ENCODE results near the gene CITED4.
"Not testable (repeated sequence)": the region's sequence is repeated elsewhere in the genome, so short reads cannot be mapped to it uniquely, and the experiment has no call there.

CITED4 gene

GRCh38 chr1:40862008-40862863 lies at the start of gene CITED4:
Gene CITED4, minus strand, starts transcription at chr1:40862363. Its CDS starts 236 bp downstream, at chr1:40862127.
- DNase-seq, result peak; percentile 94

DNA sequence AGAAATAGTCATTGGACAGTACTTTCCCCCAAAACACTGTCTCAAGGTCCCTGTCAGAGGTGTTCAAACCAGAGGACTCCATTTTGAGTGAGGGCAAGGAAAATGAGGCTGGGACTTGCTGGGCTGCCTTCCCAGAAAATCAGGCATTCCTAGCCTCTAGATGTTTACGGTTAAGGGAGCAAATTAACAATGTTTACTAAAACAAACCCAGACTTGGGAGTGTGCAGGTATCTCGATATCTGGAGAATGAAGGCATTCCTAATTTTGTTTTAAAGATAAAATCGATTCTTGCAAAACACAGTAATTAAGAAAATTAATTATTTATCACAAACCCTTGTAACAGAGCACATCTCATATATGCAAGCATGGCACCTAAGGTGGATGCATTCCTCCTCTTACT lies 48.9 kb upstream of the CITED4 start:
- DNase-seq, result no peak

GRCh38 chr1:40909281-40909680 lies 47.1 kb upstream of the CITED4 start:
- DNase-seq, result no peak

- DNase-seq, result no peak
These were observed 46.2 kb upstream of the CITED4 start for GRCh38 chr1:40908350-40908749.

GRCh38 chr1:40907899-40908298 lies 45.7 kb upstream of the CITED4 start:
- DNase-seq, result no peak

DNA sequence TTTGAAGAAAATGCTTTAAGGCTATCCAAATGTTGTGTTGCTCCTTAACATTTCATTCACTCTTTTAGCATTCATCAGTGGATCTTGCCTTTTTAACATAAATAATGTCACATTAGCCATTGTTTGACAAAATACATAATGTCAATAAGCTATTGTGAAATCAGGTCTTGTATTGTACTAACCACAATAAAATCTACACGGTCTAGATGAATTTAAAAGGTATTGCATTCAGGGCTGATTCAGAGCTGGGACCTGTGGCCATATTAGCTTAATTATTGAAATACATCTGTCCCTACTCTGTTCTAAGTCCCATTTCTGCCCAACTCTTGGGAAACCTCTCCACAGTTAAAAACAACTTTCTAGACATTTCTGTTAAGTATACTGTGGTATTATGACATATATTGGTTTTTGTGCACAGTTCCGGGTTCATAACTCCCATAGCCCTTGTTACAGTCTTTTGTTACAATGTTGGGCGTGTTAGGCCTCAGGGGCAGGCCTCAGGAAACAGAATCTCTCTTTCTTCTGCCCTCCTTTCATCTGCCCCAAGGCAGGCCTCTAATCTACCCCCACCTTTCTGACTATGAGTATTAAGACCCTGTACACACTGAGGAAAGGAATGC lies 44.7 kb upstream of the CITED4 start:
- DNase-seq, result no peak

- no peak for DNase-seq
These were observed 42.9 kb upstream of the CITED4 start for GRCh38 chr1:40905061-40905460.

- DNase-seq, result no peak
These were observed 40.9 kb upstream of the CITED4 start for GRCh38 chr1:40903106-40903505.

GRCh38 chr1:40901886-40902852 lies 40.0 kb upstream of the CITED4 start:
- DNase-seq, result no peak

- DNase-seq, result no peak
These were observed 37.2 kb upstream of the CITED4 start for GRCh38 chr1:40899230-40899870.

DNA sequence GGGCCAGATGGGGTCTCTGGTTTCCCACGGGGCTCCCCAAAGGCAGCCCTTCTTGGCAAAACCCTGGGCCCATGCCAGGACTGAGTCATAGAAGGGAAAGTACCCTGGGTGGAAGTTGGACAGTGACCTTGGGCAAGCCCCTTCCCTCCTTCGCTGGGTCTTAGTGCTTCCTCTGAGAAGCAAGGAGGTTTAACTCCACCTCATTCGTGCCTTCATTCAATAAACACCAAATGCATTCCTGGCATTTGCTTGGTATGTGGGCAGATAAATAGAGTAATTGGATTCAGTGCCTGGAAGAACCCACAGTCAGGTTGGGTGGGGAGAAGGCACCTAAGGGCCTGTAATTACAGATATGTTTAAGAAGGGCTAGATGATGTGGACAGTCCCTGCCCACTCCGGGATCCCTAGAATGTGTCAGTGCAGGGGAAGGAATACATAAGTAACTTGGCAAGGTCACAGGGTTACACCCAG lies 36.3 kb upstream of the CITED4 start:
- DNase-seq, result no peak

DNA sequence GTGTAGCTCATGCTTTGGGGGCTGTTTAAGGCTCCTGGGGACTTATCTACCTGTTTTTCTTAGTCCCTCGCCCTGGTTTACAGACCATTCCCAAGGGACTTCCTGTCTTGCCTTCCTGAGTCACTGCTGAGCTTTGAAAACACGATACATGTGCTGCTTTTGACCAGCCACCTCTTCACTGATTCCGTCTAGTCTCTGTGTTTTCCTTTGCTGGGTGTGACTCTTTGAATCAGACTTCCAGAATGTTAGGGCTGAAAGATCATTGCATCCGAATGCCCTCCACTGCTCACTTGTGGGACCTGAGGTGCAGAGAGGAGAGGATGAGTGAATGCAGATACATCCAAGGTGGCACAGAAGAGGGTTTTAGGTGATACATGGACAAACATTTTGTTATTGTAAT lies 35.4 kb upstream of the CITED4 start:
- DNase-seq, result no peak

DNA sequence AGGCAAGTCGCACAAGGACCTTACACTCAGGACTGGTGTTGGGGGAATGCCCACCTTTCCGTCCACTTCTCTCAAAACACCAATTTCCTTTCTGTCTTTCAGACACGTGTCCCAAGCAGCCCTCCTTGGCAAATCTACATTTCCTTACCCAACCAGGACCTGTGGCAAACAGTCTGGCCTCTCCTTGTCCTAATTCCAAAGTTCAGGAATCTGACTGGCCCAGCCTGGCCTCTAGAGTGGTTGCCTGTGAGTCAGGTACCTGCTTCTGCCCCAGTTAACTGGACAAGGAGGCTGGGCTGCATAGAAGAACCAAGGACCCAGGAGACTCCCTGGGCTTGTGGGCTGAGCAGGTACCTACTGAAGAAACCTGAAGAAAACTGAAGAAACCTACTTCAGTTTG lies 34.3 kb upstream of the CITED4 start:
- DNase-seq, result no peak

DNA sequence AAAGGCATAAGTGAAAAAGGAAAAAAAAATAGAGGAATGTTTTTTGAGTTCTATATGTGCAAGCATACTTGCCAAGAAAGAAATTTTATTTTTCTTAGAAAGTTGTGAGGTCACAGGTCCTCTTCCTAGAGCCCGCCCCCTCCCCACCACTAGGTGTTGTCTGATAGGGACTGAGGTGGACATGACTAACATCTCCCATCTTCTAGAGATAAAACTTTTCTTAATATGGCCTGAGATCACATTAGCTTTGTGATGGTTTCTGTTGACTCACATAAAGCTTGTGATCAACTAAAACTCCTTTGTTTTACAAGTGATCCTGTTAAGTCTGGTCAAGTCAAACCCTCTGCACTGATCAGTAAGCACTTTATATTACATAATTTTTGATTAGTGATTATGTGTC lies 33.4 kb upstream of the CITED4 start:
- no peak for DNase-seq

GRCh38 chr1:40894858-40895257 lies 32.7 kb upstream of the CITED4 start:
- not testable (repeated sequence) for DNase-seq

DNA sequence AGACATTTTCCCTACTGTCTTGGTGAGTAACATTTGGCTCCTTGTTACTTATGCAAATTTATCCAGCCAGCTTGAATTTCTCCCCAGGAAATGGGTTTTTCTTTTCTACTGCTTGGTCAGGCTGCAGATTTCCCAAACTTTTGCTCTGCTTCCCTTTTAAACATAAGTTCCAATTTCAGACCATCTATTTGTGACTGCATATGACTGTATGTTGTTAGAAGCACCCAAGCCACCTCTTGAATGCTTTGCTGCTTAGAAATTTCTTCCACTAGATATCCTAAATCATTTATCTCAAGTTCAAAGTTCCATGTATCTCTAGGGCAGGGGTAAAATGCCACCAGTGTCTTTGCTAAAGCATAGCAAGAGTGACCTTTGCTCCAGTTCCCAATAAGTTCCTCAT lies 32.3 kb upstream of the CITED4 start:
- DNase-seq, result no peak

GRCh38 chr1:40893946-40894345 lies 31.8 kb upstream of the CITED4 start:
- DNase-seq, result no peak

DNA sequence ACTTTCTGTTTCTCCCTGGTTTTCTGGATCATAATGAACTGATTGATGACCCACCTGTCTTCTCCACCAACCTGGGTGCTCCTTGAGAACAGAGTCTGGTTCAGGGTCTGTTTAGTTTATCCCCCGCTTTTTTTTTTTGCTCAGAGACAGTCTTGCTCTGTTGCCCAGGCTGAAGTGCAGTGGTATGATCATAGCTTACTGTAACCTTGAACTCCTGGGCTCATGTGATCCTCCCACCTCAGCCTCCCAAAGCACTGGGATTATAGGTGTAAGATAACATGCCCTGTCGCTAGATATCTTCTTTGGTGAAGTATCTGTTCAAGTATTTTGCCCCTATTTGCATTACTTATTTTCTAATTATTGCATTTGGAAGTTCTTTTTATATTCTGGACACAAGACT lies 30.2 kb upstream of the CITED4 start:
- DNase-seq, result no peak

DNA sequence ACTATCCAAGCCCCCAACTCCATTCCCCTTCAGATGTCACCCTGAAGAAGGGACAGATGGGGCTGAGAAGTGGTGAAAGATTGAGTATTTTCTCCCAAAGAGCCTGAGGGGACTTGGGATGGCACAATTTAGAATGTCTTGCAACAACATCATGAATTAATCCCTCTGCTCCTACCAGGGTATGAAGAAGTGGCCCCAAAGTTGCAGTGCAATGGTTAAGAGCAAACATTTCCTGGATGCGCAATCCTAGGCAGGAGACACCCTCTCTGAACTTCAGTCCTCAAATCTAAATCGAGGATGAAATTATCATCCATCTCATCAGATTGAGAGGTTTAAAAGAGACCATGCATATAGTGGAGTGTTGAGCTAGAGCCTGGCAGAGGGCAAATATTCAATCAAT lies 28.6 kb upstream of the CITED4 start:
- no peak for DNase-seq

- DNase-seq, result no peak
These were observed 25.5 kb upstream of the CITED4 start for GRCh38 chr1:40887652-40888051.

- DNase-seq, result no peak
These were observed 24.8 kb upstream of the CITED4 start for GRCh38 chr1:40887012-40887378.

GRCh38 chr1:40886318-40887011 lies 24.3 kb upstream of the CITED4 start:
- no peak for DNase-seq

Measured in NCI-H345 (cell line).